Raji (cell line): Measurements from ENCODE around the gene ADAMTS8.

Experiments
- POLR2A ChIP-seq: IDR thresholded peaks from 2 replicates; pipeline ENCODE4 v1.6.1; 2011; ENCODE audit warnings: low read depth, low read length, control low read depth; ENCODE audit not compliant: insufficient read depth

The ADAMTS8 gene

DNA sequence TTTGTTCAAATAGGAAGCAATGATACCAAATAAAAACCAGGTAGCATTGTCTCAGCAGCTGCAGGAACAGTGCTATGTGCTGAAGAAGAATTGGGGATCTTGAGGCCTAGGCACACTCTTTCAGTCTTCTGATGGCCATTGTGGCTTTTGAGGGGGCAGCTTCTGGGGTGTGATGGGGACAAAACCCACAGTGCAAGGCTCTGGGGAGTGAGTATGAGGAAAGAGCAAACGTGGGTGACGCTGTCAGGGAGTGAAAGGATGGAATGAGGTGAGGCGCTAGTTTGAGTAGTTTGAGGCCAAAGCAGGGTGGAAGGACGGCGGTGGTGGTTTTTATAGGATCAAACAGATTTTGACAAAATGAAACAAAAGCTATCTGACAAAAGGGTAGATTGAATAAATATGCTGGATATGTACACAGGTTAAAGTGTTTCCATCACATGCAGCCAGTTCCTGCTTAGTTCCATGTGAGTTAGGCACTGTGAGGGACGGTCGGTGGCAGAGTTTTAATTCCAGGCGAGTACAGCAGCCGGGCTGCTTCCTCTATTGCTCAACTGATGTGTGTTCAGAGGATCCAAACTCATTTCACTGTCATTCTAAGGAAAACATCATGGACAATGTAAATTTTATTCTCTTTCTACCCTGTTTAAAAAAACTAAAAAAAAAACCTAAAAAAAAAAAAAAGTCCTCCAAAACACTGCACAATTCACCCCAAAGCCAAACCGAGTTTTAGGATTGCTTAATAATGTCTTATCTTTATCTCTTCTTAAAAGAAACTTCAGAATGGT, 38.9 kb upstream of the ADAMTS8 start:
- TF ChIP-seq POLR2A = no peak

DNA sequence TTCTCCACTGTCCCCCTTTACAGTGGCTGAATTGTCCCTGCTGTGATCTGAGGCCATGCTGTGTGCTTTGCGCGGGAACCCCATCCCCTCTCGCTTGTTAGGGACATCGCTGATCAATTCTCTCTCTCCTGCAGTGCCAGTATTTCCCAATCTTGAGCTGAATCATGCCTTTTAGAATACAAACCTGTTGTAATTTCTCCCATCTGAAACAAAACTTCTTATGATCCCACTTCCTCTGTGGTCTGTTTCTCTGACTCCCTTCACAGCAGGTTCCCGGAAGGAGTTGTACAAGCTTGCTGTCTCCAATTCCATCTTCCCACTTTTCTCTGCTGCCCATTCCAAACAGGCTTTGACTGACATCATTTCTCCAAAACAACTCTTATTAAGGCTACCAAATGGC, 36.9 kb upstream of the ADAMTS8 start:
- no peak for TF ChIP-seq POLR2A

DNA sequence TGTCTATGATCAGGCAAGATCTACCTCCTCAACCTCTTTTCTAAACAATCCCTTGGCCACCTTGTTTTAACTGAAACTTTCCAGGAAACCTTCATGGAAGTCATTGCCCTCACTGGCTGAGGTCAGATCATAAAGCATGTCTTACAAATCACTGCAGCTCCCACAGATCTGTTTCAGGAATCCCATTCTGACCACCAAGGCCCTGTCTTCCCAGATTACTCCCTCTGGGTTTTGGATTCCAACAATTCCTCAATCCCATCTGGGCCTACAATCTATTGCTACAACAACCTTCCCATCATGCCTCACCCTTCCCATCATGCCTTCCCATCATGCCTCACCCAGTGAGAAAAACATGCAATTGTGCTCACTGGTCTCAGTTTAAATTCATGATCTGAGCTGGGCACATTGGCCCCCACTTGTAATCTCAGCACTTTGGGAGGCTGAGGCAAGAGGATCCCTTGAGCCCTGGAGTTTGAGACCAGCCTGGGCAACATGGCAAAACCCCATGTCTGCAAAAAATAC, 35.9 kb upstream of the ADAMTS8 start:
- TF ChIP-seq POLR2A = no peak

DNA sequence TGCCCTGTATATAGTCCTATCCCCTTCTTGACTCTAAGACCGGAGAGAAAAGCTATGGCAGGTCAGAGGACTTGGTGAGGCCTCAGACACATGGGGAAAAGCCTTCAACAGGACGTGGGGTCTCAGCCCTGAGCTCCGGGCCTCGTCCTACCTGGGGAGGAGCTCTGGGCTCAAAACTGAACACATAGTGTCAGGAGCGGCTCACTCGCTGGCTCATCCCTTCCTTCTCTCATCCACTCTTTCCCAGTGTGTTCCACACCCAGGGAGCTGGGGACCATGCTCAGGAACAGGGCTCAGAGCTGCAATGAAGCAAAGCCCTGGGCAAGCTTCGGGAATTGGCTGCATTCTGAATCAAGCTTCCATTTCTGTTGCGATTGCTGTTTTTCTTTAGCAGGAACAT, 34.5 kb upstream of the ADAMTS8 start:
- no peak for TF ChIP-seq POLR2A

DNA sequence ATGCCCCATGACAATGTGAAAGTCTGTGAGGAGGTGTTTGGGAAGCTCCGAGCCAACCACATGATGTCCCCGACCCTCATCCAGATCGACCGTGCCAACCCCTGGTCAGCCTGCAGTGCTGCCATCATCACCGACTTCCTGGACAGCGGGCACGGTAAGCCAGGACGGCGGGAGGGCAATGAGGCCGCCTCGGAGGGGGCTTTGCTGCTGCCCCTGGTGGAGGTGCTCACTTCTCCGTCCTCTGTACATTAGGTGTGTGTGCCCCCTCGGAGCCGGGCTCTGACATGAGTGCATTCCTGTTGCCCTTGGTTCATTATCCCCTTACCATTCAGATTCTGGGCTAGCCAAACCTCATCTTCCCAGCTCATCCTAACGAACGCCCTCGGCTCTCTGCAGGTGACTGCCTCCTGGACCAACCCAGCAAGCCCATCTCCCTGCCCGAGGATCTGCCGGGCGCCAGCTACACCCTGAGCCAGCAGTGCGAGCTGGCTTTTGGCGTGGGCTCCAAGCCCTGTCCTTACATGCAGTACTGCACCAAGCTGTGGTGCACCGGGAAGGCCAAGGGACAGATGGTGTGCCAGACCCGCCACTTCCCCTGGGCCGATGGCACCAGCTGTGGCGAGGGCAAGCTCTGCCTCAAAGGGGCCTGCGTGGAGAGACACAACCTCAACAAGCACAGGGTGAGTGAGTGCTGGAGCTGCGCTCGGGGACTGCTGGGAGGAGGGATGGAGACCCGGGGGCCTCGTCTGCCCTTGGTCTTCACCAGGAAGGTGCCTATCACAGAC, 33.9 kb upstream of the ADAMTS8 start:
- TF ChIP-seq POLR2A = no peak

DNA sequence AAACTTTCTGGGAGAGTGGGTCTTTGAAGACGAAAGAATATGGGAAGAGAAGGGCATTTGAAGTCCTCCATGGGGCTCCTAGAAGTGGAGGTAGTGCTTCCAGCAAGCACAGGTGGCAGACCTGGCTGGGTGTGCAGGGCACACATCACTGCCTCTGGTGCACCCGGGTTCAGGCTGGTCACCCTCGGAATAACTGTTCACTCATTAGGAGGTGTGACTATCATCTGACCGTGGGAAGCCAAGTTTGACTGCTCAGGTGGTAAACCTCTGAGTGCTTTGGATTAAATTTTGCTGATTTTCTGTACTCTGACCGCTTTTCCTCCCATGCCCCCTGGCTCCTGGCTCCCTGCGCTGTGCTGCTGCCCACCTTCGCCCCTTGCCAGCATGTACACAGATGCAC, 31.1 kb upstream of the ADAMTS8 start:
- TF ChIP-seq POLR2A = no peak

DNA sequence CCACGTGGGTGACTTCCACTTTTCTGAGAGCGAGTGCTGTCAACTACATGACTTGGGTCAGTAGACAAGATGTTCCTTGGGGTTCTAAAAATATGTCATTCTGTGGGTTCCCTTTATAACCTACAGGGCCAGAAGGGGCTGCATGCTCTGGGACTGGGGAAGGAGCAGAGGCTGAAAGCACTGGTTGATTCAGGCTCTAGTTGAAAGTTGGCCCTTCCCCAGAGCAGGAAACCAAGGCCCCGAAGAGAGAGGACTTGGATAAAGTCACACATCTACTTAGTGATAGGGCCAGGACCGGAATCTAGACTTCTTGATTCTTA, 30.0 kb upstream of the ADAMTS8 start:
- no peak for TF ChIP-seq POLR2A

DNA sequence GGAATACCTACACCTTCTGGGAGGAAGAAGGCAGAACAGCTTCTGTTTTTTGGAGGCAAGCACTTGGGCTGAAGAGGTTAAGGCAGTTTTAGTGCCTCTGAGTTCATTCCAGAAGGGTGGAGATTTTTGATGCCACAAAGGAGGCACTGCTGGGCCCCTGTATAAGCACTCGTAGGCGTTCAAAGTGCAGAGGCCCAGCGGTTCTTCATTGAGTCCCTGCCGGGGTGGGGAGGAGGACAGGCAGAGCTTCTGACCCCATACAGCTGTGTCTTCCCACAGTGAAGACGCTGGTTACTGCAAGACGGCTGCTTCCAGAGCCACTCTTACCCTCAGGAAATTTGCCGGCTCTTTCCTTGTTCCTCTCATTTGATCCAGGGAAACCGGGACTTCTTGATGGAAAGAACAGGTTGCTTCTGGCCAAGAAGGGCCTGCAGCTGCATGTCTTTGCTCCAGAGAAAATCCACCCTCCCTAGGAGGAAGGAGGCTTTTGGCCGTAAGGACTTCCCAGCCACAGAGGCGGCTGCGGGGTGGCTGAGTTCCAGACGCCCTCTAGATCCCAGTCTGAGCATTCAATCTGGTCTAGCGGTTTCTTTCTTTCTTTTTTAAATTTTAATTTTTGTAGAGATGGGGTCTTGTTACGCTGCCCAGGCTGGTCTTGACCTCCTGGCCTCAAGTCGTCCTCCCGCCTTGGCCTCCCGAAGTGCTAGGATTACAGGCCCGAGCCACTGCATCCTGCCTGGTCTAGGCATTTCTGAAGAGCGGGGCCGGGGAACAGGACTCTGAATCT, 29.4 kb upstream of the ADAMTS8 start:
- no peak for TF ChIP-seq POLR2A

DNA sequence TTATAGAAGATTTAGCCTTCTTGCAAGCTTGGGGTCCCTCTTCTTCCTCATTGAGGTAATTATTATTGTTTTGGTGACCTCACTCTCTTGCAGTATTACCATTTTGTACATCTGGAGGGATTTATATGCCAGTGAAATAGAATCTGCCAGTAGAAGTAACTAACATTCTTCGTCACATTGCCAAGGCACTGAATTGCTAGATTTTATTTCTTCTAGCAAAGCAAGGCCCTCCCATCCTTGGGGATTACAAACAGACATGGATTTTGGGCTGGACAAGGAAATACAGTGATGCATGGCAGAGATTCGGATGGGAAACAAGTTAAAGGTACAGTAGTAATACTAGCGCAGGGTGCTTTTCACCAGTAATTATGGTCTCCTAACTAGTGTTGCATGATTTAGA, 27.9 kb upstream of the ADAMTS8 start:
- no peak for TF ChIP-seq POLR2A

DNA sequence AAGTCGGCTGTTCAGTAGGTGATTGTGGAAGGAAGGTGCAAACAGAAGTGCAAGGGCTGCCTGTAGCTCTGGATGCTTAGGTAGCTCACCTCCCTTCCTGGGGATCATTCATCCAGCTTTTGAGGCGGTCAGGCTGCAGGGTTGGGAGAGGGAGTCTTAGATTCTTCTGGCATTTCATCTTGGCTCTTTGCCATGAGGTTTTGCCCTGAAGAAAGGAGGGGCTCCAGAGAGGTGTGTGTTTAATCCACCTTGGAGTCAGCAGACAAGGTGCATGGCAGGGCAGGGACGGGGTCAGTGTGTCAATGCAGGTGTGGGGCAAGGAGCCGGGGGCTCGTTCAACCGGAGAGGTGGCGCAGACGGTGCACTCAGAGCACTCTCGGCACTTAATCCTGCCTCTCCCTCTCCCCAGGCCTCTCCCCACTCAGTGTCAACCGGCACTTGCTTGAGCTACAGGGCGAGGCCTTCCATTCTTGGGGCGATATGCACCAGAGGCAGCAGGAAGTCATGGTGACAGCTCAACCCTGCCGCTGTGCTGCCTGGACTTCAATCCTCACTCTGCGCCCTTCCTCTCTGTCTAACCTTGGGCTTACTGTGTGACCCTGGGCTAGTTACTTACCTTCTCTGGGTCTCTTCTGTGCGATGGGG, 27.2 kb upstream of the ADAMTS8 start:
- no peak for TF ChIP-seq POLR2A

DNA sequence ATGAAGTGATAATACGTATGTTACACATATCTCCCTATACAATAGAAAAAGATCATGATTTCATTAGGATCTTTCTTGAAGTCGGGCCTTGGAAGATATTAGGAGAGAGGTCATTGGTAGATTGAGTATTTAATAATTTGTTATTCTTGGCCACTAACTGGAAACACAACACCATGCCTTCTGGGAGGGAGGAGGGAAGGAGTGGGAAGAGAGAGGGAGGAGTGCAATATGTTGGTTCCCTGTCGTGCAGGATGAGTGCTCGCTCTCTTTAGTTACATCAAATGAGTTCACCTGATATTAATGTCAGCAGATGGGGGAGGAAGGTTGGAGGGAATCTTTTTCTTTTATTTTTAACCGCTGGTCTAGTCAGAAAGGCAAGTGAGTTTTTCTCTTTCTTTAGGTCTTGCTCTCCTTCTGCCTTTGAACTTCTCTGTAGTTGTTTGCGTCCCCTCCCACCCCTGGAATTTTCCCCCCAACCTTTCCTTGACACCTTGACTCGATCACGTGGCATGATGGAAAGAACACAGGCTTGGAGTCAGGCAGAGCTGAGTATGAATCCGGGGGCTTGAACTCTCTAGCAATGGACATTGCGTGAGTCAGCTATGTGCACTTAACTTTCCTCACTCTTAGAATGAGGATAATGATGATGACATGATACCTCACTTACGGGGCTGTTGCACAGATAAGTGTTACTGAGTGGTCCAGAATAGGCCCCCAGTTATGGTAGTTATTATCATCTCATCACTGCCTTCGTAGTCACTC, 26.3 kb upstream of the ADAMTS8 start:
- TF ChIP-seq POLR2A = no peak

DNA sequence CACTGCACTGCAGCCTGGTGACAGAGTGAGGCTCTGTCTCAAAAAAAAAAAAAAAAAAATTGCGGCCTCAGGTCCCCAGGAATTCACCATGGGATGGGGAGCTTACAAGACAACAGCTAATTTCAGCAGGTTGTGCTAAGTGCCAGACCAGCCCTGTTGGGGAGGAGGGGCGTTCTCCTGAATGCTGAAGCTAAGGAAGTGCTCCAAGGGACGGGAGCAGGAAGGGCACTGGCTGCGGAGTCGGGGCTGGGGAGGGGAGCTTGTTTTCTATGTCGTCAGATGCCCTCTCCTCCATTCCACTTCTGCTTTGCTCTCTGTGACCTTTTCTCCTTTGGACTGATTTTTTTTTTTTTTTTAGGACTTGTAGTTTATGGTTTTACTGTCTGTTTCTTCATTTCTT, 24.5 kb upstream of the ADAMTS8 start:
- no peak for TF ChIP-seq POLR2A

DNA sequence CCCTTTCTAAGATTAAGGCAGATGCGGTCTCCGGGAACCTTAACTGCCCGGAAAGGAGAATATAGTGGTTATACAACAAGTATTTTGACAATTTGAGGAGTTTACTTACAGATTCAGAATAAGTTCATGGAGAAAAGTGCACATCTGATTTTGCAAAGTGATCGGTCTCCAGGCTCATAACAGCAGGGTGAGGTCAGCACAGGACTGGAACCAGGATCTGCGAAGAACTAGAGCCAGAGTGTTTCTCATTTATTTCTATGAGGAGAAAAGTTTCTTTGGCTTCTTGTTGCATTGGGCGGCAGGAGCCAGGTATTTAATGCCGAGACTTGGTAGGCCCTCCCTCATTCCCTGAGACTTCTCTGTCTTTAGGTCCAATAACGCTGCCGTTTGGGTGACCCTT, 23.8 kb upstream of the ADAMTS8 start:
- TF ChIP-seq POLR2A = no peak

DNA sequence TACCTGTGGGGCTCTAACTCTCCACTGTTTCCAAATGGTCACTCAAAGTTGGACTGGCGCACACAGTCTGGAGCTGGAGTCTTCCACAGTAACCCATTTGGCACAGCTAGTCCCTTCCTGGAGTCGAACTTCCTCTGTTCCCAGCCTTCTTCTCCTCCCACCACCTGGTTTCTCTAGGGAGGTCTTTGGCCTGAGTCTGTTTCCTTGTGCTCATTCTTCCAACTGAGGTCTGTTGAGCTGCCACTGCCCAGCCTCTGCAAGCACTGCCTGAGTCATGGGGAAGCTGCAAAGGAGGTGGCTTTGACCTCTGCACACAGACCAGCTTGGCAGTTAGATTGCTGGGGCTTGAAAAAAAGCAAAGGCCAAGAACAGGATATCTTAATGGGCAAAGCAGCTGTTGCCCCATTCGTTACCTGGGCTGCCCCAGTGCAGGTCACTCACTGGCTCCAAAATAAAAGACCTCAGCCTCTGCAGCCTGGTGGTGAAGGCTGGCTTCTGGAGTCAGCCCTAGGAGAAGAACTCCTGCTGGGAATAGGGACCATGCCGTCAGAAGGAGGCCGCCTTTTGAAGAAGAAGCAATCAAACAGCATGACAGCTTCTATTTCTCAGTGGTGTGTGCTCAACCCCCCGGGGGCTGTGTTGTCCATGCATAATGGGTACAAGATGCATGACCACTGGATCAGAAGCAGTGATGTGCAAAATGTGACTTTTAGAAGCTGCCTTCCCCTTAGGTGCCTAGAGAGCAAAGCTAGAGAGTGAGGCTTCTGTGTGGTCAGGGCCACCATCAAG, 23.0 kb upstream of the ADAMTS8 start:
- TF ChIP-seq POLR2A = no peak
